H54 (cell line): ENCODE data around the gene ESYT2.

Source experiments
- DNase-seq: peaks from one replicate; pipeline ENCODE4 v3.0.0; 2011; ENCODE audit warnings: low spot score, mixed read lengths; ENCODE audit not compliant: insufficient read length
- FAIRE-seq: peaks from 3 replicates; lab custom pipeline; 2011; peaks lifted over from hg19 to GRCh38; lab: Jason Lieb, UNC
- POLR2A ChIP-seq: IDR thresholded peaks from 2 replicates; pipeline ENCODE4 v1.6.1; 2011; ENCODE audit warnings: low read depth, mild to moderate bottlenecking, low read length

The ESYT2 gene

DNA sequence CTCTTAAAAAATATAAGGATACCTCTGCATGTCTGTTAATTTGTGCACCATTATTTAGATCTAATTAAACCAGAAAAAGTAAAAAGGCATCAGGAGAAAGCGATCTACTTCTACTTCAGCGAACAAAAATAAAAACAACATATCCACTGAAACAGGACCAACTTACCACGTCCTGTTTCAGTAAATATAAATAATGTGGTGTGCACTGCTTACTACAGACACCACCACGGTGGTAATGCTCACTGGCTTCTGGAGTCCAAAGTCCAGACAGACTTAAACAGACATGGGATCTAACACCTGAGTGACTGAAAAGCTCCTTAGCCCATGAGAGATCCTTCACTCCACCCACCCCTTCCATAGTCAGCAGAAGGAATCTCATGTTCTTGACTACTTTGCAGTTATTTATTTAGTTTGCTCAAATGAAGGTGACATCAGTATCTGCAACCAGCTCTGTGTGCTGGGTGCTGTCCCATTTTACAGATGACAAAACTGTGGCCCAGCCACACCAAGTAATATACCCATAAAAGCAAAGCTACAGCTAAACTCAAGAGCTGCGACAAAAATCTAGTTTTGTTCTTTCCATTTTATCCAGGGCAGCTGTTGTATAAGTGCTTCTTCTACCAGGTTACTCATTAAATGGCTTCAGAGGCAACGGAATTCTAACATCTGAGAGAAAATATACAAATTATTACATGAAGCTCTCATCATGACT is 62.6 kb downstream of the ESYT2 start:
- DNase-seq (no peak), FAIRE-seq (no peak)
- no peak for TF ChIP-seq POLR2A

DNA sequence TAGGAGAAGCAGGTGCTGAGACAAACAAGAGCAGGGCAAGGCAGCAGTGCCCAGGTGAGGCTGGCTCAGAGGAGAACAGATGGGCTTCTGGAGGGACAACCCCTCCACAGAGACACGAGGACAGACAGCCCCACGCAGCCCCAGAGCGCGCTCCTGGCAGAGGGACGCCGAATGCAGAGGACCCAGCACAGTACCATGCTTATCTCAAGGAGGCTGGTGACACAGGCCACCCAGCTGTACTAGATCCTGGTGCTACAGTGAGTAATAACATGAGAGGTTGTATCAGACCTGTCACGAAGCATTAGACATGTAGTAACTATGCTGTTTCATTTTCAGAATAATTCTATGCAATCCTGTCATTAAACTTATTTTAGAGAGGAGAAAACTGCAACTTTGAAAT is 64.3 kb downstream of the ESYT2 start:
- FAIRE-seq, result no peak
- TF ChIP-seq POLR2A, result no peak
- no peak for DNase-seq

DNA sequence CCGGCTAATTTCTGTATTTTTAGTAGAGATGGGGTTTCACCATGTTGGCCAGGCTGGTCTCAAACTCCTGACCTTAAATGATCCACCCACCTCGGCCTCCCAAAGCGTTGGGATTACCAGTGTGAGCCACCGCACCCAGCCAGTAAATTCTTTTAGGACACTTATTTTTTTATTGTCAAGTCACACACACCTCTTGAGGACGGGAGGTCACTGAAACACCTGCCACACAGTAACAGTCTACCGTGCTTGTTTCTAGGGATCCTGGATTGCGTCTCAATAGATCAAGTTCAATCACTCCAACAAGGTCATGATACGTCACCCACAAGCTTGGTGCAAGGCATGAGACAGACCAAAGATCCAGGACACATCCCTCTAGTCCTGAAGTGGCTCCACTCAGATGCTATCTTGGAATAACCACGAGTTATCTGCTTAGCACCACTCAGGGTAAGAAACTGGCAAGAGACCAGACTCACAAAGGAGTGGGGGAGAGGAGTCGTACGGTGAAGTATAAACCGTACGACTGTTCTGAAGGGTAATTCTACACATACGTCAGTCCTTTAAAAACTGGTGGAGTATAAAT is 65.8 kb downstream of the ESYT2 start:
- FAIRE-seq (no peak), DNase-seq (no peak)
- no peak for TF ChIP-seq POLR2A

DNA sequence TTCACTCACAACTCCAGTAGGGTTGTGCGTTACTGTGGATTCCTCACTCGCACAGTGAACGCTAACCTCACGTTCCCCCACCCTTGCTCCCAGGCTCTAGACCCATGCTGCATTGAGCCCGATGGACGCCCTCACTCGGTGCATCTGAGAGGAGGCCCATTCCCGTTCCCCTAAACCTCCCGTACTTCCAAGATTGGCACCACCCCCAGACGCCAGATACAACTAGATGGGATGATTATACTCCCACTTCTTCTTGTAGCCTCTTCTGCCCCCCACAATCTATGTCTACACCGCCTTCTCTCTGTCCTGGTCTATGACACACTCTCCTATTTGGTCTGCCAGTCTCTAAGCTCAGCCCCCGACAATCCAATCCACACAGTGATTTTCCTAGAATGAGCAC is 67.4 kb downstream of the ESYT2 start:
- FAIRE-seq, result no peak

DNA sequence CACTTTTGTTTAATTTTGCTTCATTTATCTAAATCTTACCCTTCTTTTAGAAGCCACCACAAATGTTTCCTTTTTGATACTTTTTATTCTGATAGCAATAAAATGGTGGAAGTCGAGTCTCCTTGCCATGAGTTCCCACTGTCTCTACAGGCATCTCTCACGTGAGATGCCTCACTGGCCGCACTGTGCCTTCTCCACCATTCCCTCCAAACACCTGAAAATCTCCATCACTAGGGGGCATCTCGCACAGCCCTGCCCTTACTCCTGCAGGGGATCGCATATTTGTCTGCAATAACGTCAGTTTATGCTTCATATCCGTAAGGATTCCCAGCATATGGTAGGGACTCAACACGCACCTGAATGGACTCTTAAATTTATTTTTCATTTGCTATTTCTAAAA is 68.4 kb downstream of the ESYT2 start:
- DNase-seq (no peak), FAIRE-seq (no peak)
- TF ChIP-seq POLR2A, result no peak

More for the DNA sequence above, 67.4 kb downstream of the ESYT2 start:
- no peak for DNase-seq
- no peak for TF ChIP-seq POLR2A

DNA sequence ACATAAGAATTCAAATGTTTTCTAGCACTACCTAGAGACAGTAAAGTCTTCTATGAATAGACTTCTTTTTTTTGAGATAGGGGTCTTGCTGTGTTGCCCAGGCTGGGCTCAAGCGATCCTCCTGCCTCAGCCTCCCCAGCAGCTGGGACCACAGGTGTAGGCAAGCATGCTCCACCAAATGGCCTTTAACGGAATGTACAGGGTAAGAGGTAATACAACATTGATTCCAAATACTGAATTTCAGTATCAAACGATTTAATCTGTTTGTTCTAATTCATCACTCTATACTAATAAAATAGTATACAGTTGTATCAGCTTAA is 68.9 kb downstream of the ESYT2 start:
- FAIRE-seq (no peak), DNase-seq (no peak)
- TF ChIP-seq POLR2A, result no peak

DNA sequence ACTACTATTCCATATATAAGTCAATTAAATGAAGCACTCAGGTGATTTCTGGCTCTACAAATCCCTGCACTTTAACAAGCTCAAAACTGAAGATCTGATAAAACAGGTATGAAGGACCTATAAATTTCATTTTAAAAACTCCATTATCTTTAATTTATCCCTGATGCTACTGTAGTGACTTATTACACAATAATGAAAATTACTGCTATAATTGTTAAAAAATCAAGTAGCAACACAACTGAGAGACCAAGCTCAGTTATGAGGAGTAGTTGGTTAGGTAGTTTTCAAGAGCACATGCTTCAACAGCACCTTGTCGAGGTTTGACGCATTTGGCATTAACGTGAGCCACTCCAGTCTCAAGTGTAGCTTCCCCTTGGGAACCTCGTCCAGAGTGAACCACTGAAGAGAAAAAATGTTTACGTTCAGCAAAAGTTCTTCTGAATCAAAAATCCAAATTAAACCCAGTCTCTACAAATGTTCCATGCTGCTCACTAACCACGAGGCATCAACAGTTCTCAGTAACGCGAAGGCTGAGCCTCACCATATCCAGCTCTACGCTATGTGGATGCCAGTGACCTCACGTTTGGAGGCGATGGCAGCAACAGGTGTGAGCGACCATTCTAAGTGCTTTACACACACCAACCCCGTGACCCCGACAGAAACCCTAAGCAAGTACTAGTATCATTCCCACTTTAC is 69.4 kb downstream of the ESYT2 start:
- DNase-seq (no peak), FAIRE-seq (no peak)
- no peak for TF ChIP-seq POLR2A

DNA sequence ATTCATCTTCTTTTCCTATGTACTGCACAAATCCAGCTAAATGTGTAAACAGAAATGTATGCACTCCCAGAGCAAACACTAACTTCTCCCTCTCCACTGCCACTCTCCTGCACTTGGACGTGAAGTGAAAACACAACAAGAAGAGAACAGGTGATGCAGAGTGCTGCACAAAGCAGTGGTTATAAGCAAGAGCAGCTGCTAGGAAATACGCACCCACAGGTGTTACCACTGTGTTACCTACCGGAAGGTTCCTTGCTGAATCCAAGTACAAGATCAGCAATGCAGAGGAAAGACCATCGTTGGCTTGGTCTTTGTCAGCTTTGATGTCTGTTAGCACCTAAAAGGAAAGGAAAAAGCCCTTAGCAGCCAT is 70.1 kb downstream of the ESYT2 start:
- TF ChIP-seq POLR2A, result no peak
- DNase-seq (no peak), FAIRE-seq (no peak)

DNA sequence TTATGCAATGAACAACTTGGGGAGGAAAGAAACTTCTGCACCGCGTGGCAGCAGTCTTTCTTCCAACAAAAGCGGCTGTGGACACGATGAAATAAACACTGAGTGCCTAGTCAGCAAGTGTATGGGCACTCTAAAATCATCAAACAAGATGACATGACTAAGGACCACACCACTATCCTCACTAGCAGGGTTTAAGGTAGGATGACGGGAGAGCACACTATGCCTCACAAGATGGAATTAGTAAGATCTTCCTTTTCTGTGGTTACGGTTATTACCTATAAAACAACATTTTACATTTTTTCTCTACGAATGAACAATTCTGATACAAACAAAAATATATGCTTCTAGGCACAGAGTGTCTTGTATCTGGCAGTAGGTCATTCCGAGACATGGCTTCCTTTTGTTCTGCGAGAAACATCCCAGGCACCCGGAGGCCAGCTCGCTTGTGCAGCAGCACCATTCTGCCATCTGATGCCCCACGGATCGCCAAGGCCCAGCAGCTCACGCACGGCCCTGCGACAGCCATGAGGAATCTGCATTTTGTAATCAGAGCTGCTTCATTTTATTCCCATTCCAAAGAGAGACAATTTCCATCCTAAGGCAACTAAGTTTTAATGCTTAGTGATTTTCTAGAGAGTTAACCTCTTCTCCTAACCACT is 70.6 kb downstream of the ESYT2 start:
- no peak for DNase-seq
- FAIRE-seq, result no peak
- TF ChIP-seq POLR2A, result no peak

DNA sequence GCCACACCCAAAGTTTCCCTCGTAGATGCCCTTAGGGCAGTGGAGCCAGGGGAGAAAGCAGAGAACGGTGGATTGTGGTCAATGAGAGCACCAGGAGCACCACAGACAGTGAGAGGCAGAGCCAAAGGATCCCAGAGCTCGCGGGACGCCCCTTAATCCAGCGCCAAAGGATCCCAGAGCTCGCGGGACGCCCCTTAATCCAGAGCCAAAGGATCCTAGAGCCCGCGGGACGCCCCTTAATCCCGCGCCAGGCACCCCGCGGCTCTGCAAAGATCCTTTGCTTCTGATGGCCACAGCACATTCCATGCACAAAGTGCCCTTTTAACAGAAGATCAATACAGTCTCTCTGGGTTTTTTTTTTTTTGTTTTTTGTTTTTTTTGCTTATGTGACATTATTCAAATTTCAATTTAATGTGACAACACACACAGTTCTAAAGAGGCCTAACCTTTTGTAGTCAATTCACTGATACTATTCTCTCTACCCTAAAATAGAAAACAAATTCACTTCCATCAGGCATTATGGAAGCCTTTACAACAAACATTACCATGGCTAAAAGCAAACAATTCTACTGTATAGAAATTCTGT is 71.8 kb downstream of the ESYT2 start:
- FAIRE-seq (no peak), DNase-seq (no peak)
- TF ChIP-seq POLR2A, result no peak

DNA sequence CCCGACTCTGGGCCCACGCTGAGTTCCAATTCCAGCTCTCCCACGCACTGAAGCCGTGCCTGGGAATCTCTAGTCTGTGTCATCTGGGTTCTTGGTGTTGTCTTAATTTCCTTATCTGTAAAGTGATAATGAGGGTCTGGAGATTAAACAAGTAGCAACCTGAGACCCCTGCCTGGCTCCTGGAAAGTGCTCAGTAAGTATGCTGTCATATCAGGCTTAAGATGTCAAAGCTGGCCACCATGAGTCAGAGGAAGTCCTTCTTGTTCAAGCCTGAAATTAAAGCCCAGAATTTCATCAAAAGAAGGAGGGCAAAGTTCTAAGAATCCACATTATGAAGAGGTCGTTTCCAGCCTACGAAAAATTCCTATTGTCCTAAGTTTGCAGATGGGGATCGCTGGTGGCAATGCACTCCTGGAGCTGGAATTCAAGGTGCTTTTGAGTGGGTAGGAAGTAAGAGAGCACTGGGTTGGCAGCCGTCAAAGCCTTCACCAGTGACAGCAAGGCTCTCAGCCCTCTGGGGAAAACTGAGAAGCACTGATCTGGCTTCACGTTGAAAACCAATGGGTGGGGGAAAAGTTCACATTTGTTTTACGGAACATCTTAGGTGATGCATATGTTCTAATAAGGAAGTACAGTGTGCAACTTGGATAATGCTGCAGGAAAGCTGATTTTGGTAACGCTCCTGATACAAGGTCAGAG is 74.4 kb downstream of the ESYT2 start:
- FAIRE-seq, result no peak
- no peak for TF ChIP-seq POLR2A
- DNase-seq, result no peak

DNA sequence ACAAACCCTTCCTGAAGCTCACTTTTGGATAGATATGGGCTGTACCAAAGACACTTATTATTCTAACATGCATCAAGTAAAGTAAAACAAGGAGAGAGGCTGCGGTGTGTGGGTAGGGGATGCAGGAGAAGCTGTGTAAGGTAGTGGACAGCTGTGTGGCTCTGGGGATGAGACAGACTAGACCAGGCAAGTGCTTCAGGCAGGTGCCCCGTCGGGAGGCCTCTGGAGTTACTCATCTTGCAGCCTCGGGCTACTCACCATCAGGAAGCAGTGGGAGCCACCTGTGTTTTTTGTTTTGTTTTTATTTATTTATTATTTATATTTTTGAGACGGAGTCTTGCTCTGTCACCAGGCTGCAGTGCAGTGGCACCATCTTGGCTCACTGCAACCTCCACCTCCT is 75.4 kb downstream of the ESYT2 start:
- no peak for FAIRE-seq
- TF ChIP-seq POLR2A, result no peak
- DNase-seq, result no peak

DNA sequence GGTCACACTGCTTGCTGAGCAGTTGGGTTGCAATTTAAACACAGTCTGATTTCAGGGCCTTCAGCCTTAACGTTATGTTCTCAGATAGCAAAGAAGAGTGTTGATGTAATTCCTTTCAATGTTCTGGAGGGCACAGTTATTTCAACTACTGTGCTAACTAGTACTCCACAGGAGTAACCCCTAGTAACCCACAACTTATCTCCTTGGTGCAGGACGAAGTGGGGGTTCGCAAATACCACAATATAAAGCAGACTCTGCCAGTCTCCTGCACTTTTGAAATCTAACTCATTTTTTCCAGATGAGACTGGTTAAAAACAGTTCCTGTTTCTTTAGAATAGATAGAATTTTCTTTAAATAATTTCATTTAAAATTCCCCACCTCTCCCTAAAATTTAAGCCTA is 77.6 kb downstream of the ESYT2 start:
- no peak for TF ChIP-seq POLR2A
- FAIRE-seq (no peak), DNase-seq (no peak)

DNA sequence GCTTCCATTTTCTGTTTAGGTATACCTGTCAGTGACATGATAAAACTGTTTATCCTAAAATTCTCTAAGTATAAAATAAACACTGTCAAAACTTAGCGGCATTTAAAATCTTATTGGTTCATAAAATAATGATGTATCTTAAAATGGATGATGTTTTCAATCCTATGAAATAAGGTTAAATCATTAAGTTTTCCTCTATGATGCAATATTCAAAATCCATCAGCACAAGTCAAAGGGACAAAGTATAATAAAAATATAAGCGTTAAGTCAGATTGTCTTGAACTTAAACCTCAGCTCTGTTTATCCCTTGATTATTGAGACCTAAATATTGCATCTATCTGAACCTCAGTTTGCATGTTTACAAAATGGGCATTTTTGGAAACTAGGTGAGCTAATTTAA is 78.1 kb downstream of the ESYT2 start:
- FAIRE-seq, result no peak
- no peak for TF ChIP-seq POLR2A
- DNase-seq, result no peak
